K562 (cell line): ENCODE data around the gene CTDSPL. TPM values are rescaled to one million over a fixed set of nuclear protein-coding genes. Genes with fewer than 3 reads are reported as not detected.
A peak's percentile ranks its signal among the peaks of the same experiment; 100 is the strongest.

Source experiments
- CBFA2T3 ChIP-seq: fragments of 450-650 bp; IDR thresholded peaks from 2 replicates; pipeline ENCODE4 v1.6.1; 2017
- CHD7 ChIP-seq: fragments of 200-600 bp; sonication (generic); IDR thresholded peaks from one replicate; pipeline ENCODE4 v1.6.1; 2012; ENCODE audit warnings: mild to moderate bottlenecking, low read depth, low read length, inconsistent platforms
- ETS1 ChIP-seq: conservative IDR thresholded peaks from 2 replicates; pipeline ENCODE4 v1.6.1; 2011; ENCODE audit warnings: low read depth, mild to moderate bottlenecking, low read length; ENCODE audit not compliant: control insufficient read depth
- FOXO4 ChIP-seq: fragments of 450-650 bp; formaldehyde crosslinking; IDR thresholded peaks from 2 replicates; pipeline ENCODE4 v1.4.0; 2020; ENCODE audit warnings: mild to moderate bottlenecking, moderate library complexity
- GATA2 ChIP-seq: sonication (generic); formaldehyde crosslinking; IDR thresholded peaks from 2 replicates; pipeline ENCODE4 v1.4.0; 2020; ENCODE audit warnings: mild to moderate bottlenecking, missing genetic modification reagents
- KAT2B ChIP-seq: IDR thresholded peaks from one replicate; pipeline ENCODE4 v1.6.1; 2012; ENCODE audit warnings: low read depth, mild to moderate bottlenecking, control low read depth, inconsistent platforms, low read length, moderate library complexity
- KLF10 ChIP-seq: fragments of 250-450 bp; sonication (Bioruptor Pico); IDR thresholded peaks from 2 replicates; pipeline ENCODE4 v1.6.1; 2021; ENCODE audit warnings: matching md5 sums
- MEF2D ChIP-seq: conservative IDR thresholded peaks from 2 replicates; pipeline ENCODE4 v1.6.1; 2016; ENCODE audit warnings: low read depth, missing genetic modification characterization, missing compliant biosample characterization
- TEAD2 ChIP-seq: fragments of 450-650 bp; IDR thresholded peaks from 2 replicates; pipeline ENCODE4 v1.6.1; 2016; ENCODE audit warnings: missing genetic modification characterization, control low read depth, missing compliant biosample characterization
- TFE3 ChIP-seq: fragments of 450-650 bp; formaldehyde crosslinking; IDR thresholded peaks from 2 replicates; pipeline ENCODE4 v1.4.0; 2020; ENCODE audit warnings: mild to moderate bottlenecking, mixed read lengths
- ZNF146 ChIP-seq: IDR thresholded peaks from one replicate; pipeline ENCODE4 v1.6.1; 2018; ENCODE audit warnings: missing compliant biosample characterization; ENCODE audit not compliant: unreplicated experiment
- polyA plus RNA-seq, 8 experiments: library from polyadenylated mRNA; depleted of rRNA in 4 of 8; stranded (reverse) in 5 of 8; unstranded in 3 of 8; fragments of >200 nt; fragmentation: Nextera tagmentation in 2 of 8; fragmentation: Illumina TruSeq in 1 of 8; extraction: Ambion mirVana in 2 of 8; extraction: Trizol in 1 of 8; gene quantifications; 2 replicates each; pipeline versions ENCODE4 v1.2.1 to v1.2.3, GENCODE V29; 2011 to 2014; ENCODE audit warnings: inconsistent platforms in 1 of 8, missing spikeins in 1 of 8
- total RNA-seq, 7 experiments: library from RNA; depleted of rRNA in 6 of 7; stranded (reverse); fragments of >200 nt in 6 of 7; fragmentation: Illumina TruSeq in 2 of 7; extraction: Trizol in 2 of 7; gene quantifications; 2 replicates each; pipeline versions ENCODE4 v1.2.1 to v1.2.3, GENCODE V29; 2011 to 2021; ENCODE audit warnings: low replicate concordance in 1 of 7

CTDSPL gene
- total and polyA plus RNA-seq, 9 of the 15 experiments (the other 6 are each of a cell fraction or from before 2014, with no cell fraction given): 5.1 to 19.3 (median 11.3) TPM

DNA sequence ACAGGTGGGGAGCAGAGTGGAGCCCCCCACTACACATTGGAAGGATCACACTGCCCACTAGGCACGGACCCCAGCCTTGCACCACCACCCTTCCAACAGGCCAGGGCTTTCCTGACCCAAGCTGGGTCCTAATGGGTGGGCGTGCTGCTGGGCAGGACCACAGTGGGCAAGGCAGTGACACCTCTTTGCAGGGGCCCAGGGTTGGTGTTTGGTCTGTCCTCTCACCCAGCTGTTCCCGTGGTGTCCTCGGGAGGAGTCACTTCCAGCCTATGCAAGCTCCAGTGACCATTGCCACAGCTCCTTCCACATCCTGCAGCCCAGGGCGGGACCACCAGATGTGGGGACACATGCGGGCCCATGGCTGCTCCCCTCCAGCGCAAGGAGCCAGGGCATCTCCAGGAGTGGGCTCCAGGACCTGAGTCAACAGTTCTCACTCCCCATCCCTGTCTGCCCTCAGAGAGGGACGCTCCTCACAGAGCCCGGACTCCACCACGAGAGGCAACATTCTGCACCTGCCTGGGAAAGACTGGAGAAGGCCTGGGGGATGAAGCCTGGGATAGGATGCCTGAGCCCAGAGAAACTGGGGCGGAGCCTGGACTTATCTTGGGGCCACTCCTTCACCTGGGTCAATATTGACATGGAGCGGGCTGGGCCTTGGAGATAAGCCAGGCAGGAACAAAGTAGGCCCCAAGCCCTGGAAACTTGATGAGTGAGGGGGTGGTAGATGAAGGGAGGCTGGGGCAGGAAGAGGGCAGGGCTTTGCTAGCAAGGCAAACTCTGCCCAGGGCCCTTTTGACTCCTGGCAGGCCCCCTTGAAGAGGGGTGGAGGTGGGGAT, 125.0 kb downstream of the CTDSPL start (continued):
- no peak for TF ChIP-seq TFE3 (CRISPR knock-in tag)
- TF ChIP-seq KLF10: no peak
- 0 out of 2 replicates have a peak, but pooled peaks have one; percentile 15 for TF ChIP-seq MEF2D
- TF ChIP-seq KAT2B: no peak
- peak; percentile 100 for TF ChIP-seq GATA2 (CRISPR knock-in tag)
- peak; percentile 99 for TF ChIP-seq CBFA2T3
- TF ChIP-seq ETS1: peak; percentile 82
- TF ChIP-seq ZNF146 (CRISPR knock-in tag): no peak
- TF ChIP-seq TEAD2 (tag): no peak
- no peak for TF ChIP-seq CHD7
- no peak for TF ChIP-seq FOXO4
